Sigmoid colon (tissue), 7 donors: ENCODE results near the gene UBASH3B. TPM values are rescaled to one million over a fixed set of nuclear protein-coding genes. Genes with fewer than 3 reads are reported as not detected.

Source experiments
- DNase-seq: peaks from one replicate; pipeline ENCODE4 v3.0.0-alpha.2; 2019
- H3K27ac ChIP-seq, 4 donors: fragments of 200-600 bp; sonication (generic); one replicate each; pipeline ENCODE4 v1.5.1; 2016 to 2019; ENCODE audit warnings: mild to moderate bottlenecking in 1 of 4
- H3K27me3 ChIP-seq, 3 donors: fragments of 200-600 bp; sonication (generic); one replicate each; pipeline ENCODE4 v1.5.1; 2019; ENCODE audit warnings: mild to moderate bottlenecking in 1 of 3
- H3K36me3 ChIP-seq, 4 donors: fragments of 200-600 bp; sonication (generic); one replicate each; pipeline ENCODE4 v1.5.1; 2016 to 2019
- H3K4me1 ChIP-seq, 4 donors: fragments of 200-600 bp; sonication (generic); one replicate each; pipeline ENCODE4 v1.5.1; 2017 to 2019
- H3K4me3 ChIP-seq, 4 donors: fragments of 200-600 bp; sonication (generic); one replicate each; pipeline ENCODE4 v1.5.1; 2017 to 2019; ENCODE audit warnings: mild to moderate bottlenecking in 2 of 4, moderate library complexity in 1 of 4
- H3K9me3 ChIP-seq, 4 donors: fragments of 200-600 bp in 3 of 4; sonication (generic) in 3 of 4; one replicate each; pipeline versions ENCODE4 v1.5.1 to v1.6.1; 2013 to 2019
- EP300 ChIP-seq, 4 donors: sonication (generic); formaldehyde crosslinking; IDR thresholded peaks; one replicate each; pipeline ENCODE4 v1.6.1; 2017; ENCODE audit warnings: antibody characterized with exemption in 4 of 4
- POLR2A ChIP-seq, 2 donors: fragments of 450-650 bp; IDR thresholded peaks; one replicate each; pipeline ENCODE4 v1.6.1; 2016; ENCODE audit warnings: antibody characterized with exemption in 2 of 2, mild to moderate bottlenecking in 2 of 2, moderate library complexity in 2 of 2
- POLR2AphosphoS5 ChIP-seq, 4 donors: sonication (generic); formaldehyde crosslinking; IDR thresholded peaks; one replicate each; pipeline ENCODE4 v1.6.1; 2017; ENCODE audit warnings: antibody characterized with exemption in 4 of 4
- WGBS, 2 donors: extraction: QIAGEN DNeasy Blood & Tissue Kit; methylation state at CpG; one replicate each; pipeline ENCODE4 v1.1.7; 2013; 5-methylcytosine and 5-hydroxymethylcytosine counted together
- intact Hi-C: fragments of 100-400 bp; cut with DNase I; formaldehyde crosslinking; loops from one replicate; pipeline ENCODE4 v1.15.1; 2023
- polyA plus RNA-seq, 3 donors: library from polyadenylated mRNA; stranded (reverse); fragments of 200-250 nt; gene quantifications; one replicate each; pipeline ENCODE4 v1.2.3, GENCODE V29; 2013
- total RNA-seq, 4 donors: library from RNA; depleted of rRNA; stranded (reverse); fragments of >200 nt; gene quantifications; one replicate each; pipeline ENCODE4 v1.1.0, GENCODE V29; 2016
- TF ChIP-seq, protein P1 (sequence below), 4 experiments: fragments of 450-650 bp in 3 of 4; fragments of 200-600 bp in 1 of 4; IDR thresholded peaks; one replicate each; pipeline ENCODE4 v1.5.1; 2016 to 2019; ENCODE audit warnings: antibody characterized with exemption in 4 of 4, mild to moderate bottlenecking in 3 of 4, moderate library complexity in 2 of 4
- donor health status: healthy with polysubstance abuse.
- donor health status: Bipolar disorder and iron deficiency.
- donor health status: healthy.

The UBASH3B gene
- total and polyA plus RNA-seq, 7 donors: 1.4 to 12.9 (median 2.1) TPM

DNA sequence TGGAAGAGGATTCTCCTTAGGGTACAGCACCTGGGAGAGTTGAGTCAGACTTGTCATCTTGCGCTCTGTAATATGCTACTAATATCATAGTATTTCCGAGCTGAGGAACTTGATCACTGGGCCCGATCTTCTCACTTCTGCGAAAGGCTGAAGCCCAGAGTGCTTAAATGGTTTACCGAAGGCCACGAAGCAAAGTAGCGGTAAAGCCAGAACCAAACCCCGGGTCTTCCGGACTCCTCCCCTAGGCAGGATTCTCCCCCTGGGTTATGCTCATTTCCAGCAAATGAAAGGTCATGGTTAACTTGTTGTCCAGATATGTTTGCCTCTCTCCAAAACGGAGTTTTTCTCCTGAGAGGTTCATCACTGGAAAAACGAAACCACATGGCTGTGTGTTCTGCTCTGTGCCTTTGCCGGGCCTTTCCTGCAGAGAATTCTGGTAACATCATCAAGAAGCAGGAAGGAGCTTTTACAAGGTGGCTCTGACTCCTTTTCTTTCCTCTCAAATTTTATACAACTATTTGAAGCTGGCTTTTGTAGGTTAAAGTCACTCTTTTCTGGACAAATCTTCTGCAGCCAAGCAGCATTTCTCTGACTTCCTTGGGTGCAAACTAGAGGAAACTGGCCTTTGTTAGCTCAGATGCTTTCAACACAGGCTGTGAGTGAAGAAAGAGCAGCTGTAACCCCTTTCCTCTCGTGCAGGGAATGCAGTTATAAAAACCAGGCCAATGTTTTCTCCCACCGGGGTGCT, 35.5 kb downstream of the UBASH3B start:
- peak overlapping the region in 2 of 4 donors; percentile 13 to 20 for H3K4me3 ChIP-seq
- TF ChIP-seq EP300 (IDR thresholded peaks at IDR 0.05): no peak
- TF ChIP-seq POLR2A (IDR thresholded peaks at IDR 0.05): no peak
- TF ChIP-seq, protein P1, sequence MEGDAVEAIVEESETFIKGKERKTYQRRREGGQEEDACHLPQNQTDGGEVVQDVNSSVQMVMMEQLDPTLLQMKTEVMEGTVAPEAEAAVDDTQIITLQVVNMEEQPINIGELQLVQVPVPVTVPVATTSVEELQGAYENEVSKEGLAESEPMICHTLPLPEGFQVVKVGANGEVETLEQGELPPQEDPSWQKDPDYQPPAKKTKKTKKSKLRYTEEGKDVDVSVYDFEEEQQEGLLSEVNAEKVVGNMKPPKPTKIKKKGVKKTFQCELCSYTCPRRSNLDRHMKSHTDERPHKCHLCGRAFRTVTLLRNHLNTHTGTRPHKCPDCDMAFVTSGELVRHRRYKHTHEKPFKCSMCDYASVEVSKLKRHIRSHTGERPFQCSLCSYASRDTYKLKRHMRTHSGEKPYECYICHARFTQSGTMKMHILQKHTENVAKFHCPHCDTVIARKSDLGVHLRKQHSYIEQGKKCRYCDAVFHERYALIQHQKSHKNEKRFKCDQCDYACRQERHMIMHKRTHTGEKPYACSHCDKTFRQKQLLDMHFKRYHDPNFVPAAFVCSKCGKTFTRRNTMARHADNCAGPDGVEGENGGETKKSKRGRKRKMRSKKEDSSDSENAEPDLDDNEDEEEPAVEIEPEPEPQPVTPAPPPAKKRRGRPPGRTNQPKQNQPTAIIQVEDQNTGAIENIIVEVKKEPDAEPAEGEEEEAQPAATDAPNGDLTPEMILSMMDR (IDR thresholded peaks at IDR 0.05): no peak
- TF ChIP-seq POLR2AphosphoS5 (IDR thresholded peaks at IDR 0.05): peak in 2 of 4 donors; percentile 10 to 15
- no peaks in the 10 kb centered on the region for H3K27me3 ChIP-seq
- peaks cover 0 to 31% (median 28%) of the 10 kb centered on the region in 4 donors for H3K4me1 ChIP-seq
- DNase-seq: no peak
- H3K36me3 ChIP-seq: no peaks in the 10 kb centered on the region
- H3K27ac ChIP-seq: peak overlapping the region; percentile 38 to 76 (median 70)
- WGBS, 2 donors: 54 to 73% methylated on average over 14 of the region's 14 CpGs
- intact Hi-C loops: no loop called here
- H3K9me3 ChIP-seq: no peaks in the 10 kb centered on the region

DNA sequence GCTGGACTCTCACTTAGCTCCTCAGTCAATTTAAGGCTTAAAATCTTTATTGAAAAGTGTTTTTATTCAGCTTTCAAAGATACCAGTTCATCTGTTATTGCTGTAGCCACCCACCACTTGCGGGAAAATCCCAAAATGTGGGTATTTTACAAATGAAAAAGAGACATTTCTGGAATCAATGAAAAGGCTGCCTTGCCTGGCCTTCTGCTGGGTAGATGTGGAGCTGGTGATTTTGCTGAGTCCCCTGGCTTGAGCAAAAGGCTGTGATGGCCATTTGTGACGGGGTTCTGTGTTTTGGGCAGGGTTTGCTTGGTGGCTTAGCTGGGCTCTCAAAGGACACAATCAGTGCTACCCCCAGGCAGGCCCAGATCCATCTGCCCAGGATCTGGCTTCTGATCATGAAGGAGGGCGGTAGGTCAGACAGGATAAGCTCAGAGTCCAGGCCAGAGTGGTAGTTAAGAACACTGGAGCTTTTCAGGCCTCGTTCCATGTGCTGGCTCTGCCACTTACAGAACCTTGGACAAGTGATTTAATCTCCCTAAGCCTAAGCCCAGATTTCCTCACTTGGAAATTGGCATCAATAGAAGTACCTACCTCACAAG, 36.1 kb downstream of the UBASH3B start:
- Histone ChIP-seq H3K36me3 (no peaks in the 10 kb centered on the region), H3K27ac (peak overlapping the region; percentile 15 to 76 (median 70)), H3K4me1 (peaks cover 0 to 26% (median 25%) of the 10 kb centered on the region in 4 donors), H3K9me3 (no peaks in the 10 kb centered on the region), H3K4me3 (no peak overlapping the region), H3K27me3 (no peaks in the 10 kb centered on the region)
- no peak for DNase-seq
- intact Hi-C loops: no loop called here
- no peak for TF ChIP-seq EP300 (IDR thresholded peaks at IDR 0.05)
- no peak for TF ChIP-seq POLR2AphosphoS5 (IDR thresholded peaks at IDR 0.05)
- TF ChIP-seq, protein P1 (IDR thresholded peaks at IDR 0.05): no peak
- no peak for TF ChIP-seq POLR2A (IDR thresholded peaks at IDR 0.05)
- WGBS, 2 donors: 83 to 86% methylated on average over 4 of the region's 4 CpGs

DNA sequence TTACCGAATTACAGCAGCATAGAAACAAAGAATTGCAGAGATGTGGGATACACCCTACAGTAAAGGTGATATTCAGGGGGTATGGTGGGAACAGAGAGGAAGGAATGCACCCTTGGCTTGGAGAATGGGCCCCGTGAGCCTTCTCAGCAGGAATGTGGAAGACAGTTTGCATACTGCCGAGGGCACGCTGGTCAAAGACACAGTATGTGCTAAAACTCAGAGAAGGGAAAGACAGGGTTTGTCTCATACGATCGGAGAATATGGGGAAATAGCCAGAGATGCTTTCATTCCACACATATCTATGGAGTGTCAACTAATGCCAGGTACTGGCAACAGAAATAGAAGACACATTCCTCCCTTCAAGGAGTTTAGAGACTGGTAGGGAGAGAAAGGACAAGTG, 36.9 kb downstream of the UBASH3B start:
- no peaks in the 10 kb centered on the region for H3K9me3 ChIP-seq
- intact Hi-C loops: no loop called here
- no peak for DNase-seq
- H3K27me3 ChIP-seq: no peaks in the 10 kb centered on the region
- H3K27ac ChIP-seq: peak overlapping the region in 2 of 4 donors; percentile 74 to 76
- TF ChIP-seq EP300 (IDR thresholded peaks at IDR 0.05): no peak
- no peak overlapping the region for H3K4me3 ChIP-seq
- H3K36me3 ChIP-seq: no peaks in the 10 kb centered on the region
- 80 to 82% methylated on average over 6 of the region's 6 CpGs for WGBS, 2 donors
- H3K4me1 ChIP-seq: peaks cover 0 to 26% (median 25%) of the 10 kb centered on the region in 4 donors

DNA sequence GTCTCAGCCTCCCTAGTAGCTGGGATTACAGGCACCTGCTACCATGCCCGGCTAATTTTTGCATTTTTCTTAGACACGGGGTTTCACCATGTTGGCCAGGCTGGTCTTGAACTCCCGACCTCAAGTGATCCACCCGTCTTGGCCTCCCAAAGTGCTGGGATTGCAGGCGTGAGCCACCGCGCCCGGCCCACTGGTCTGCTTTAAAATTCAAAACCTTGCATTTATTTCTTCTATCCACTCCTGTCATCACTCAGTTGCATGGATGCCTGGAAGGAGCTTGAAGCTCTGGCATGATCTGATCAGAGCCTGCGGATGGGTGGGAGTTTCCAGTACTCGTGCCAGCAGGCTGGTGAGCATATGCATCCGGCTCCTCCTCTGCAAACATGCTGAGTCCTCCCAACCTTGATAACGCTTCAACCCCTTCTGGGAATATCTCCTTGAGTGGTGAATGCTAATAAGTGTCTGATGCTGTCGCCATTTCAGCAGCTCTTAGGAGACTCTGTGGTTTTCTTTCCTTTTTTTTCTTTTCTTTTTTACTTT, 39.6 kb downstream of the UBASH3B start:
- Histone ChIP-seq H3K36me3 (no peaks in the 10 kb centered on the region), H3K9me3 (no peaks in the 10 kb centered on the region), H3K27me3 (no peaks in the 10 kb centered on the region), H3K4me3 (no peak overlapping the region), H3K27ac (no peak overlapping the region), H3K4me1 (peaks cover 0 to 26% (median 25%) of the 10 kb centered on the region in 4 donors)
- no peak for DNase-seq
- no peak for TF ChIP-seq EP300 (IDR thresholded peaks at IDR 0.05)
- no peak for TF ChIP-seq POLR2AphosphoS5 (IDR thresholded peaks at IDR 0.05)
- no peak for TF ChIP-seq POLR2A (IDR thresholded peaks at IDR 0.05)
- TF ChIP-seq, protein P1 (IDR thresholded peaks at IDR 0.05): no peak
- WGBS, 2 donors: 90 to 92% methylated on average over 13 of the region's 13 CpGs
- intact Hi-C loops: no loop called here

DNA sequence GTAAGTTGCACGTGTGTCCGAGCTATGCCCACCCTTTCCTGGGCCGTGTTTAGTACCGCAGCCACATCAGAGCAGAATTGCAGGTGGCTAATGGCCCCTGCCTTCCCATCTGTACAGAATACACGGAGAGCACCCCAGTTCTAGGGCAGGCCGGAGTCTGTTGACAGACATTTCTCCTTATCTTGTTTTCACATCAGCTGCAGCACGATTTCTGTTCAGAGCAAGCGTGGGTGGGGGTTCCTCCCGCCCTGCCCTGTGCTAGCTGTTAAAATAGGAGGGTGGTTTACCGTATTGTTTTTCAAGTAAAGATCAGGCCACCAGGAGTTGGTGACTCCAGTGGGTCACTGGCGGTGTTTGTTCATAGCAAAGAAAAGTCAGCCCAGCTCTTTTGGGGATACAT, 41.1 kb downstream of the UBASH3B start:
- no peaks in the 10 kb centered on the region for H3K36me3 ChIP-seq
- no peak overlapping the region for H3K27ac ChIP-seq
- WGBS, 2 donors: 30 to 46% methylated on average over 11 of the region's 11 CpGs
- no peaks in the 10 kb centered on the region for H3K9me3 ChIP-seq
- H3K4me1 ChIP-seq: peaks cover 0 to 13% (median 12%) of the 10 kb centered on the region in 4 donors
- no peak overlapping the region for H3K4me3 ChIP-seq
- H3K27me3 ChIP-seq: no peaks in the 10 kb centered on the region
- DNase-seq: no peak
- intact Hi-C loops: no loop called here
- TF ChIP-seq POLR2AphosphoS5 (IDR thresholded peaks at IDR 0.05): no peak
- TF ChIP-seq POLR2A (IDR thresholded peaks at IDR 0.05): no peak
- TF ChIP-seq, protein P1 (IDR thresholded peaks at IDR 0.05): no peak
- TF ChIP-seq EP300 (IDR thresholded peaks at IDR 0.05): no peak
